Activated T-cell treated with anti-CD3 and anti-CD28 coated beads for 1 hour (primary cell): Measurements from ENCODE around the gene RNF7.
"Not testable (repeated sequence)": the region's sequence is repeated elsewhere in the genome, so short reads cannot be mapped to it uniquely, and the experiment has no call there.

ENCODE experiments used
- DNase-seq: peaks from one replicate; pipeline ENCODE4 v3.0.0-alpha.2; 2020; ENCODE audit warnings: low read depth

Gene RNF7

DNA sequence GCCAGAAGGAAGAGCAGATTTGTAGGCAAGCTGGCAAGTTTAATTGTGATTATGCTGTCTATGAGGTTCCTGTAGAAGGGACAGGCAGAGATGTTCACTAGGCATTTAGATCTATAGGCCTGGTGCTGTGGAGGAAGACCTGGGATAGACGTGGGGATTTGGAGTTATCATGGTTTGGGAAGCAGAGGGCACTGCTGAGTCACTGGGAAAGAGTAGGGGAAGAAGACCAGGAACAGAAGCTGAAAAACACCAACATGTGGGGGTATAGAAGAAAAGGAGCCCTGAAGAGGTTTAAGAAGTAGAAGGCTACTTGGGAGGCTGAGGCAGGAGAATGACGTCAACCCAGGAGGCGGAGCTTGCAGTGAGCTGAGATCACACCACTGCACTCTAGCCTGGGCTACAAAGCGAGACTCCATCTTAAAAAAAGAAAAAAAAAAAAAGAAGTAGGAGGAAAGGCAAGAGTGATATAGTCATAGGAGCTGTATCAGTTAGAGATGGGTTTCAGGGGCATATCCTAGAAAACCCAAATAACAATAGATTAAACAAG lies 44.4 kb downstream of the RNF7 start:
- no peak for DNase-seq

DNA sequence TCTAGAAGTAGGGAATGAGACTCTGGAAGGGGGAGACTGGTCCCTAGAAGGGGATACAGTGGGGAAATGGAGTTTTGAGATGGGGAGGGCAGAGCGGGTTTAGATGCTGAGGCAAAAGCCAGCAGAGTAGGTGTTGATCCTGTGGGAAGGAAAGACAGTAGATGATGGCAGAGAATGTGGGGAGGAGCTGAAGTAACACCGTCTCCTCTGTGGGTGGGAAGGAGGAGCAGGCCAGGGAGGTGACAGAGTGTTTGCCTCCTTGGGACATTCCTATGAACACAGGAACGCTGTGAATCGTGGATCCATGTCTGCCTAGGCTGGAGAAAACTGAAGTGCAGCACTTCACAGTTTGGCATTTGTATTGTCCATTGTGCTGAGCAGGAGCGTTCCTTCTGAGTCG lies 45.5 kb downstream of the RNF7 start:
- DNase-seq = no peak

DNA sequence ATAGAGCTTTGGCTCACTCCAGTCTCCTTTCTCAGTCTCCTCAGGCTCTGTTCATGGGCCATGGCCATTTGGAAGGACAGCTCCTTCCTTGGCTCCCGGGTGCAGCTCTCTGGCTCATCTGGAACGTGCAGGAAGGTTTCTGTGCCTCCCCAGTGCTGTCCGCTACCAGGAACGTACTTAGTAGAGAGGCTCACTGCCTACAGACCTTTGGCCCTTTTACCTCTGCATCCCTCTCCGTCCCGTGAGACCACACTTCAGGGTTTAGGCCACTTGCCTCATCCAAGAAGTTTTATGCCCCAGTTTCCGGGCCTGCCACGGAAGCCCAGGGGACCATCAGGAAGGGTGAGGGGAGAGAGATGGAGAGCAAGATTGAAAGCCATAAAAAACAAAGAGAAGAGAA lies 46.0 kb downstream of the RNF7 start:
- DNase-seq = no peak

DNA sequence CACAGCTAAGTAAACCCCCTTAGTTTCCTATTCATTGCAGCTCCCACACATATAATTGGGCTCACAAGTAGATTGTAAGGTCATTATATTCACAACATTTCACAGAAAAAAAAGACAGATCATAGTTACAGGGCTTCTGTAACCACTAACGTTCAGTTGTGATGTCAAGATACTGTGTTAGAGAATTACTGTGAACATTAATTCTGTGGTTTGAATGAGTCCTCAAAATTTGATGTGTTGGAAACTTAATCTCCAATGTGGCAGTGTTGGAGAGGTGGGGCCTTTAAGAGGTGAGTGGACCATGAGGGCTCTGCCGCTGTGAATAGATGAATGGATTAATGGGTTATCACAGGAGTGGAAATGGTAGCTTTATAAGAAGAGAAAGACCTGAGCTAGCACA lies 46.4 kb downstream of the RNF7 start:
- no peak for DNase-seq

DNA sequence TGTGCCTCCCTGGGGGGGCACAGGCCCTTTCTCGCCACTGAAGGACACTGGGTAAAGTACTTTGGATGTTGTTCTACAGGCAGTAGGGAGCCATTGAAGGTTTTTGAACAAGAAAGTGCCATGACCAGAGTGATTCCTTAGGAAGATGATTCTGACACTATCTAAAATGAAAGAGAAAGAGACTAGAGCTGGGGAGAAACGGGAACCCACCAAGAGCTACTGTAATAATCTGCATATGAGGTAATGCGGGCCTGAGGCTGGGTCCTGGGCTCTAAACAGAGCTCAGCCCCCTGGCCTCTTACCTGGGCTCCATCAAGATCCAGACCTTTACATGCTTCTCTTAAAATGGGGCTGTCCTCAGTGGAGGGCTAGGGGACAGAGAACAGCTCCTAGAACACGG lies 50.1 kb downstream of the RNF7 start:
- DNase-seq = no peak

DNA sequence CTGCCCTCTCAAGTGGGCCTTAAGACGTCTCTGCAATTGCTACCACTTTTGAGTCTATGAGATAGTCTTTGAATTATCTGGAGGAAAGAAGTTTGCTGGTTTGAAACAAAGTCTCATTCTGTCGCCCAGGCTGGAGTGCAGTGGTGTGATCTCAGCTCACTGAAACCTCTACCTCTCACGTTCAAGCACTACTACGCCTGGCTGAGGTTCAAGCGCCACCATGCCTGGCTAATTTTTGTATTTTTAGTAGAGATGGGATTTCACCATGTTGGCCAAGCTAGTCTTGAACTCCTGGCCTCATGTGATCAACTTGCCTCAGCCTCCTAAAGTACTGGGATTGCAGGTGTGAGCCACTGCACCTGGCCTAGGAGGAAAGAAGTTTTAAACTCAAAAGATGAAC lies 50.7 kb downstream of the RNF7 start:
- not testable (repeated sequence) for DNase-seq

DNA sequence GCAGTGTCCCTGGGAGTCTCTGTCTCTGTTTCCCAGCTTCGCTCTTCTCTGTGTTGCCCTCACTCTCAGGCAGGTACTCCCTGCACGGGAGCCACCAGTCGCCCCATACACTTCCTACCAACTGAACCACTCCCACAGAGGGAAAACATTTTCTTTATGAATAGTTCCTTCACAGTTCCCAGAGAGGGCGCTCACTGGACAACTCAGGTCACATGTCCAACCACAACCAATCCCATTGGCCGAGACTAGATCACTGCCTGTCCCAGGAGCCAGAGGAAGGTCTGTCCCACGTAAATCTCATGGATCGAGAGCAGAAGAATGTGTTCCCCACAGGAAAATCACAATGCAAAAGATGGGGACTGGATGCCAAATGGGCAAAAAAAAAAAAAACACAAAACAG lies 51.2 kb downstream of the RNF7 start:
- no peak for DNase-seq

DNA sequence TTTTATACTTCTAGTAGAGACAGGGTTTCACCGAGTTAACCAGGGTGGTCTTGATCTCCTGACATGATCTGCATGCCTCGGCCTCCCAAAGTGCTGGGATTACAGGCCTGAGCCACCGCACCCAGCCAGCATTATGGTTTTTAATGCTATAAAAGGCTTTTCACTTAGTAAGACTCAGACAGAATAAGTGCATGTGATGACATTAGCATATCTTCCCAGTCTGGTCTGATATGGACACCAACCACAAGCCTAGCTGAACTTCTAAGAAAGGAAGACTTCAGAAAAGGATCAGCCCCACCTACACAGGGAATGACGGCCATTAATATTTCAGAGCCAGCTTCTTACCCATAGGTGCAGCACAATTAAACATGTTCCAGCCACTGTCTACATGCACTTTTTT lies 52.1 kb downstream of the RNF7 start:
- DNase-seq = no peak

DNA sequence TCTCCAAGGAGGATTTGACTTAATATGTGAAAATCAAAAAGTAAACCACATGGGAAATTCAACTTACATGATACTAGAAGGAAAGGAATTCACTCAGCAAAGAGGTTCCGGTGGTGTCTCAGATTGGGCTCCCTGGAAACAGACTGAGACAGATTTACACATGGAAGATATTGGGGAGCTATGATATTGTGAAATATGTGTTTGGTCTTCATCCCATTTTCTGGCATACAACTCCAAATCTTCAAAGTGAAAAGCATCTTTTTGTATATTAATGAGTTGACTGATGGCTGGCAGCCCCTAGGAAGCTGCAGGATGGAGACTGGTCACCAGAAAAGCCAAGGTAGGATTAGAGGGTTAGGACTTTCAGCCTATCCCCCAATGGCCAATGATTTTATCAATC lies 54.4 kb downstream of the RNF7 start:
- DNase-seq = no peak

DNA sequence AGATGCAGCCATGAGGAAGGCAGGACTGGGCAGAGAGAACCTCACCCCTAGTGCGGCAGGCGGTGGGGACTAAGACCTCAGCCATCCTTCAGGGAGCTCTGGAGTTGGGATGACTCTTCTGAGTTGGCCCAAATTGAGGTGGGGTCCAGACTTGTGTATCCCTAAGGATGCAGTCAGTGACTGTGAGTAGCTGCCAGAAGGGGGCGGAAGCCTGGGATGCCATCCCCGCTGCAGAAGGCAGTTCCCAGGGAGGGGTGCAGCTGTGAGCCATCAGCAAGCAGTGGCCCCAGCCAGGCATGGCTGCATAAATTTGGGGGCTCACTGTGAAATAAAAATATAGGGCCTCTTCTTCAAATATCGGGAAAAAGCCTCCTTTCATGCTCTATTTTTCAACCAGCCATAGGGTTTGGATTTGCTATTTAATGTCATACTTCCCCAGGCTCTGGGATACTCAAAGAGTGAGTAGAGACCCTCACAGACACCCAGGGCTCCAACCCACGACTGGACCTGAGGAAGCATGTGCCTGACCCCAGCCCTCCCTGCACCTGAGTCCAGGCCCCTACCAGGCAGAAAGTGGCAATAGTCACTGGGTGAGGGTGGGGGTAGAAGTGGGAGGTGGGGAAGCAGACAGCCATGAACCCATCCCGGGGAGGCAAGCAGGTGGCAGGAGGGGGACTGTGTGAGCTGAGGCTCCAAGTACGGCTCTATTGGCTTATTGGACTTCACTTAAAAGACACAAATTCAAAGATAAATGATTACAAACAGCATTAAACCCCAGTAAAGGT lies 55.6 kb downstream of the RNF7 start:
- DNase-seq = no peak

DNA sequence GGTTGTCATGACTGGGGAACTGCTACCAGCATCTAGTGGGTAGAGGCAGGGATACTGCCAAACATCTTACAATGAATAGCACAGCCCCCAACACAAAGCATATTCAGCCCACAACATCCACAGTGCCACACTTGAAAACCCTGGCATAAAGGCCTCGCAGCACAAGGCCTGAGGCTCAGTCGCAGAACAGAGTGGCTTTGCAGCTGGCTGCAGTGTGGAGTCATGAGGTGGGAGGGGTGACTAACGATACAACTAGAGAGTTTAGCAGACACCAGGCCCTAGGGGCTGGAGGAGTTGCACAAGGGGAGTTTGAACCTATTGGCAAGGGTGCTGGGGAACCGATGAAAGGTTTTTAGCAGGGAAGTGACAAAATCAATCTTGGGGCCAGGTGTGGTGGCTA lies 57.2 kb downstream of the RNF7 start:
- DNase-seq = no peak

DNA sequence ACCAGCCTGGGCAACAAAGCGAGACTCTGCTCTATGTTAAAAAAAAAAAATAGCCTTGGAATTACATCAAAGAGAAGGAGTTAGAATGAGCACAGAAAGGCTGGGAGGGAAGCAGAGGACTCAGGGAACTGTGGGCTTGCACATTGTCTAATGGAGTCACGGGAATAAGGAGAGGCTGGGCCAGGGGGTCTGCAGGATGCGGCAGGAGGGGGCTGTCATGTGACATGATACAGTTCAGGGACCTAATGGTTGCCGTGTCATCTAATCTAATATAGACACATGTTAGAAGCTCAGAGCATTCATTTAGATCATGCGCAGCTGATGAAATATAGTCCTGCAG lies 57.6 kb downstream of the RNF7 start:
- DNase-seq = no peak

DNA sequence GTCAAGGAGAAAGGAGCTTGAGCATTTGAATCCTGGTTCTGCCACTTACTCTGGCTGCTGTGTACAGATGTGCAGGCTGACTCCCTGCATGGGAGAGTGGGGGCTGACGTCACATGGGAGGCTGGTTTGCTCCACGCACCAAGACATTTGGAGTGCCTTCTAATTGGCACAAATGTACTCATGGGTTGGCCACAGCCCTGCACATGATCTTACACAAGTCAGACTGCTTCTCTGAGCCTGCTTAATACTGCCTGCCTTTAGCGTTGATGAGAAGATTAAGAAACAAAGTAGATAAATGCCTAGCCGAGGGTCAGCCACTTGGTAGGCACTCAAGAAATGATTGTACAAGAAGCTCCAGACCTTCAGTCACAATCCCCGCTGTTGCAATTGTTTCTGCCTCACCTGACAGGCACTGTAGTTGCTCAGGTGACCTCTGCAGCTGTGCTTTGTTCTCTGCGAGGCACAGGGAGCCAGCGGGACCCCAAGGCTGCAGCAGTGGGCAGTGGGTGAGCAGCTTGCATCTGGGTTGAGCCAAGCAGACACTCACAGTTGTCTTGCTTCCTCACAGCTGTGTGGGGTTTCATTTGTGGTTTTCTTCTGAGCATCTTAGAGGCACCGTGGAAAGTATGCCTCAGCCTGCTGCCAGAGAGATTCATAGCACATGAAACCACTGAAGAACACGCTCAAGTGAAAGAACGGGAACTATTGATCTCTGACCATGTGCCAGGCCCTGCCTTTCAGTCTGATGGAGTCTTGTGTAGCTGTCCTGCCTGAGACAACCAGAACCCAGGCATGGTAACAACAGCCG lies 58.2 kb downstream of the RNF7 start:
- peak; percentile 43 for DNase-seq
